Colonic mucosa (tissue), 4 donors: Measurements from ENCODE around the gene ZNF213. TPM values are rescaled to one million over a fixed set of nuclear protein-coding genes. Genes with fewer than 3 reads are reported as not detected.

Source experiments
- DNase-seq: peaks from one replicate; pipeline ENCODE4 v3.0.0-alpha.2; 2020
- H3K27ac ChIP-seq: fragments of 200-600 bp; one replicate; pipeline ENCODE4 v1.8.0; 2021
- H3K27me3 ChIP-seq: fragments of 200-600 bp; one replicate; pipeline ENCODE4 v1.8.0; 2021
- H3K36me3 ChIP-seq: fragments of 200-600 bp; one replicate; pipeline ENCODE4 v1.8.0; 2021
- H3K4me1 ChIP-seq: fragments of 200-600 bp; one replicate; pipeline ENCODE4 v1.8.0; 2021; ENCODE audit warnings: mild to moderate bottlenecking
- H3K4me3 ChIP-seq: fragments of 200-600 bp; one replicate; pipeline ENCODE4 v1.8.0; 2021
- H3K9ac ChIP-seq, 2 donors: one replicate each; pipeline ENCODE4 v1.7.0; 2013; ENCODE audit warnings: control low read depth in 2 of 2, low read depth in 2 of 2, low read length in 2 of 2
- H3K9me3 ChIP-seq: fragments of 200-600 bp; one replicate; pipeline ENCODE4 v1.8.0; 2021
- CTCF ChIP-seq: fragments of 200-600 bp; IDR thresholded peaks from one replicate; pipeline ENCODE4 v1.8.0; 2022; ENCODE audit warnings: antibody characterized with exemption, mild to moderate bottlenecking
- intact Hi-C: fragments of 100-400 bp; cut with DNase I; formaldehyde crosslinking; loops from one replicate; pipeline ENCODE4 v1.14.1; 2022
- total RNA-seq, 2 donors: library from RNA; stranded (reverse); fragmentation: NEBNext Ultra II Directional in 1 of 2; extraction: Animal tissue kit (Norgen Biotek cat#: 25700) in 1 of 2; gene quantifications; one replicate each; pipeline ENCODE4 v1.2.1, GENCODE V29; 2021
- donor health status: healthy.
- donor health status: DM: no; HTN: no; CAD: no.
- donor health status: DM: no; HTN: no; CAD: no.

Gene ZNF213
- total RNA-seq, 2 donors from 2014 or later, result 12.4 to 20.4 TPM

- no peaks in the 10 kb centered on the region for H3K36me3 ChIP-seq
- TF ChIP-seq CTCF, result no peak
- peaks cover 14% of the 10 kb centered on the region for H3K4me1 ChIP-seq
- no peaks in the 10 kb centered on the region for H3K9me3 ChIP-seq
- no peak overlapping the region for H3K27ac ChIP-seq
- peak overlapping the region in 1 of 2 donors; percentile 35 for H3K9ac ChIP-seq
- H3K27me3 ChIP-seq, result peaks cover 62% of the 10 kb centered on the region
- peak overlapping the region; percentile 22 for H3K4me3 ChIP-seq
- DNase-seq, result peak; percentile 58
- intact Hi-C loops, result no loop called here
These were observed 54.3 kb downstream of the ZNF213 start for GRCh38 chr16:3188925-3189825.

GRCh38 chr16:3189869-3190268, 55.0 kb downstream of the ZNF213 start:
- DNase-seq, result no peak
- intact Hi-C loops, result no loop called here

DNA sequence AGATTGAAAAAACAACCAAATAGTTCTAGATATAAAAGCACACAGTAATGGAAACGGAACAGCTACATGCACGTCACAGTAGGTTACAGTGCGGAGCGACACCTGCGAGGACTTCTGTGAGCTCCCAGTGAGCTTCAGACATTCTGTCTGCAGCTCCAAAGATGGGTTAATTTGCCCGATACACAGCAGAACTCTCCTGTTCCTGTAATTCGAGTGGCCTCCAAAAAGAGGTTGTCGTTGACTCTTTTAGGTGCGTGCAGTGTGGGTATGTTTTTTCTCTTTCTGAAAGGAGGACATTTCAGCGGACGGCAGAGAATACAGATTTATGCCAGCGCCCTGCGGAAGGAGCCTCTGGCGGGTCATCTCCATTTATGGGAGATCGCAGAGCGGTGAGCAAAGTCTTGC, 56.1 kb downstream of the ZNF213 start:
- H3K36me3 ChIP-seq, result no peaks in the 10 kb centered on the region
- no peak overlapping the region for H3K9ac ChIP-seq
- no peak for DNase-seq
- TF ChIP-seq CTCF, result no peak
- H3K4me3 ChIP-seq, result no peak overlapping the region
- intact Hi-C loops, result no loop called here
- H3K27ac ChIP-seq, result no peak overlapping the region
- peaks cover 61% of the 10 kb centered on the region for H3K27me3 ChIP-seq
- H3K9me3 ChIP-seq, result no peaks in the 10 kb centered on the region
- peaks cover 14% of the 10 kb centered on the region for H3K4me1 ChIP-seq

More at GRCh38 chr16:3189869-3190268, 55.0 kb downstream of the ZNF213 start:
- peaks cover 14% of the 10 kb centered on the region for H3K4me1 ChIP-seq
- H3K9ac ChIP-seq, result no peak overlapping the region
- no peaks in the 10 kb centered on the region for H3K36me3 ChIP-seq
- no peak for TF ChIP-seq CTCF
- H3K27ac ChIP-seq, result no peak overlapping the region
- H3K4me3 ChIP-seq, result no peak overlapping the region
- H3K27me3 ChIP-seq, result peaks cover 61% of the 10 kb centered on the region
- no peaks in the 10 kb centered on the region for H3K9me3 ChIP-seq

Other genes starting within 250 kb of the ZNF213 start
- gene FLYWCH1, start 223.1 kb upstream of the ZNF213 start, total RNA-seq, result 10 to 100 TPM; 18.5 to 28.4 TPM
- 1 to 10 TPM; 1.4 to 1.5 TPM for gene KREMEN2, start 170.8 kb upstream of the ZNF213 start, total RNA-seq
- gene PAQR4, start 165.7 kb upstream of the ZNF213 start, total RNA-seq, result 10 to 100 TPM; 14.0 to 42.3 TPM
- 10 to 100 TPM in 1 of 2 donors, 1 to 10 TPM in 1; 9.5 to 76.6 TPM for gene PKMYT1, start 154.6 kb upstream of the ZNF213 start, total RNA-seq
- gene CLDN9, start 122.1 kb upstream of the ZNF213 start, total RNA-seq, result under 1 TPM; 0.35 to 0.67 TPM
- gene CLDN6, start 116.8 kb upstream of the ZNF213 start, total RNA-seq, result 1 to 10 TPM in 1 of 2 donors, not detected in 1; 1.2 TPM
- gene TNFRSF12A, start 114.7 kb upstream of the ZNF213 start, total RNA-seq, result 10 to 100 TPM; 11.6 to 27.3 TPM
- 10 to 100 TPM; 28.7 to 30.0 TPM for gene HCFC1R1, start 111.1 kb upstream of the ZNF213 start, total RNA-seq
- 10 to 100 TPM; 27.4 to 45.8 TPM for gene THOC6, start 111.0 kb upstream of the ZNF213 start, total RNA-seq
- 10 to 100 TPM; 56.6 to 83.9 TPM for gene BICDL2, start 98.1 kb upstream of the ZNF213 start, total RNA-seq
- under 1 TPM; 0.44 to 0.88 TPM for gene MMP25, start 88.5 kb upstream of the ZNF213 start, total RNA-seq
- 100 to 1,000 TPM; 256 to 329 TPM for gene IL32, start 69.4 kb upstream of the ZNF213 start, total RNA-seq
- under 1 TPM in 1 of 2 donors, not detected in 1; 0.86 TPM for gene ZSCAN10, start 35.7 kb upstream of the ZNF213 start, total RNA-seq
- 10 to 100 TPM in 1 of 2 donors, 1 to 10 TPM in 1; 9.9 to 10.5 TPM for gene ZNF205, start 22.4 kb upstream of the ZNF213 start, total RNA-seq
- gene OR1F1, start 53.2 kb downstream of the ZNF213 start, total RNA-seq, result not detected
- 1 to 10 TPM; 7.1 to 7.2 TPM for gene ZNF200, start 100.1 kb downstream of the ZNF213 start, total RNA-seq
- 1 to 10 TPM in 1 of 2 donors, under 1 TPM in 1; 0.57 to 1.1 TPM for gene MEFV, start 121.6 kb downstream of the ZNF213 start, total RNA-seq
- gene ZNF263, start 148.5 kb downstream of the ZNF213 start, total RNA-seq, result 10 to 100 TPM; 19.5 to 27.2 TPM
- gene TIGD7, start 170.4 kb downstream of the ZNF213 start, total RNA-seq, result 1 to 10 TPM; 2.1 to 3.1 TPM
- gene ZNF75A, start 170.5 kb downstream of the ZNF213 start, total RNA-seq, result 10 to 100 TPM; 14.2 to 20.5 TPM
- gene OR2C1, start 220.9 kb downstream of the ZNF213 start, total RNA-seq, result not detected